Erythroblast (primary cell): ENCODE measurements around the gene NTNG2.

Source experiments
- DNase-seq, 2 experiments: peaks; one replicate each; lab custom pipeline; 2025; lab: John Stamatoyannopoulos, UW
- GATA1 ChIP-seq: IDR thresholded peaks from 2 replicates; pipeline ENCODE4 v1.6.1; 2011; ENCODE audit warnings: low read depth, mild to moderate bottlenecking, control low read depth, low read length, moderate library complexity
- POLR2A ChIP-seq: IDR thresholded peaks from 2 replicates; pipeline ENCODE4 v1.6.1; 2011; ENCODE audit warnings: mild to moderate bottlenecking, low read length

Gene NTNG2

DNA sequence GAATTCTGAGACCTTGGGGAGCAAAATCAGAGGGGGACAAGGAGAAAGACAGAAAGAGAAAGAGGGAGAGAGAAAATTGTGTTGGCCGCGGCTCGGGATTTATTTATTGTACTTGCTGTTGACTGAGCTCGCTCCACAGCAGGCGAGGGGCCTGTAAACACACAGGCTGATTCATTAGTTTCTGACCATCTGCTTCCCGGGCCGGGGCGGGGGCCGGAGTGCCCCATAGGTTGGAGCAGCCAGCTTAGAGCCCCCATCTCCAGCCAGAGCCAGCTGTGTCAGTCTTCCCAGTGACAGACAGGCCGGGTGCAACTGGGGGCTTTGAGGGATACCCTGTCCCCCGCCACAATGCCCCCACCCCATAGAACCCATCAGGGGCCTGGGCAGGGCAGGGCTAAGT, 30.9 kb downstream of the NTNG2 start:
- TF ChIP-seq POLR2A (no peak), GATA1 (no peak)
- no peak for DNase-seq

DNA sequence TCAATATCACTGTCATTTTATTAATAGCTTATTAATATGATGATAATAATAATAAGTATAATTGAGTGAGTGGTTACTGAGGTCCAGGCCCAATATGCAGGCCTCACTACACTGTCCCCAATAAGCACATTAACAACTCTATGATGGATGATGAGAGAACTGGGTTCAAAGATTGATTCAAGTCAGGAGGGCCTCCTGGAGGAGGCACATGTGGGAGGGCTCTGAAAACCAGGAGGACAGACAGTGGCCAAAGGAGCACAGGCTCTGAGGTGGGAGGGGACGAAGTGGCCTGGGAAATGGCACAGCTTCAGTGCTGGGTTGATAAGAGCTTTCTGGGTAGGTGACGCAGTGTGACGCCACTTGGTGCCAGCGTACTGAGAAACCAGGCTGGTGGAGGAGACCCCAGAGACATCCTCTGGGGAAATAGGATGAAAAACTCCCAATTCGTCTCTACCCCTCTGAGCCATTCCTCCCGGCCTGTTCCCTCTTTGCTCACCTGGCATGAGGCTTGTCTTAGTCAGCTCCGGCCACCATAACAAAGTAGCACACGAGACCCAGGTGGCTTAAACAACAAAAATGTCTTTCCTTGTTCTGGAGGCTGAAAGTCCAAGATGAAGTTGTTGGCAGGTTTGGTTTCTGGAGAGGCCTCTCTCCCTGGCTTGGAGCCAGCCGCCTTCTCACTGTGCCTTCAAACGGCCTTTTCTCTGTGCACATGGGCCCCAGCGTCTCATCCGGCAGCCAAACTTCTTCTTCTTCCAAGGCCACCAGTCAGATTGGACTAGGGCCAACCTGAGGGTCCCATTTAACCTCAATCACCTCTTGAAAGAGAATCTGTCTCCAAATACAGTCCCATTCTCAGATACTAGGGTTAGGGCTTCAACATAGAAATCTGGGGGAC, 31.6 kb downstream of the NTNG2 start:
- TF ChIP-seq POLR2A (no peak), GATA1 (no peak)
- DNase-seq = no peak

DNA sequence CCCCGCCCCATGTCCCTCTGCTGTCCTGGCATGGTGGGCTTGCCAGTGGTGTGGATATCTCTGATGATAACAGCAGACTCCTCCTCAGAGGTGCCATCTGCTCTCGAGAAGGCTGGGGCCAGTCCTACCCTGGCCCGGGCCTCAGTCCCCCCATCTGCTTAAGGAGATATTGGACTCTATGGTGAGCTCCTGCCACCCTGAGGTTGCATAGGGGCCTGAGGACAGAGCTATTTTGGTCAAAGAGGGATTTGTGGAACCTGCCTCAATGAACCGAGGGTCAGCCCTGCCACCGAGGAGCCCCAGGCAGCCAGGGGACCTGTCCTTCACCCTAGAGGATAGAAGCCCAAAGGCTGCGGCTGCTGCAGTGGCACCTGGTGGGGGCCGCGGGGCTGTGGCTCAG, 32.6 kb downstream of the NTNG2 start:
- no peak for DNase-seq
- TF ChIP-seq POLR2A (no peak), GATA1 (no peak)

DNA sequence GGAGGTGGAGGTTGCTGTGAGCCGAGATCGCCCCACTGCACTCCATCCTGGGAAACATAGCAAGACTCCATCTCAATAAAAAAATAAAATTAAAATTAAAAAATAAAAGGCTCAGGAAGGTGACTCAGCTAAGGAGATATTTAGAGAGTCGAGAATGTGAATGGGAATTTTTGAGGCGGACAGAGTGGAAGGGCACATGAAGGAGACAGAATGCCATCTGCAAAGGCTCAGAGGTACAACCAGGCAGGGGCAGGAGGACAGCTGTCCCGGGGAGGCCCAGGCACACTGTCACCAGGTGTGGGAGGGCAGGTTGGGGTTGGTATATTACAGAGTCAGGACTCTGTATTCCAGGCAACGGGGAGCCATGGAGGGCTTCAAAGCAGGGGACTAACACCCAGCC, 35.5 kb downstream of the NTNG2 start:
- no peak for TF ChIP-seq POLR2A
- no peak for TF ChIP-seq GATA1
- DNase-seq = no peak

DNA sequence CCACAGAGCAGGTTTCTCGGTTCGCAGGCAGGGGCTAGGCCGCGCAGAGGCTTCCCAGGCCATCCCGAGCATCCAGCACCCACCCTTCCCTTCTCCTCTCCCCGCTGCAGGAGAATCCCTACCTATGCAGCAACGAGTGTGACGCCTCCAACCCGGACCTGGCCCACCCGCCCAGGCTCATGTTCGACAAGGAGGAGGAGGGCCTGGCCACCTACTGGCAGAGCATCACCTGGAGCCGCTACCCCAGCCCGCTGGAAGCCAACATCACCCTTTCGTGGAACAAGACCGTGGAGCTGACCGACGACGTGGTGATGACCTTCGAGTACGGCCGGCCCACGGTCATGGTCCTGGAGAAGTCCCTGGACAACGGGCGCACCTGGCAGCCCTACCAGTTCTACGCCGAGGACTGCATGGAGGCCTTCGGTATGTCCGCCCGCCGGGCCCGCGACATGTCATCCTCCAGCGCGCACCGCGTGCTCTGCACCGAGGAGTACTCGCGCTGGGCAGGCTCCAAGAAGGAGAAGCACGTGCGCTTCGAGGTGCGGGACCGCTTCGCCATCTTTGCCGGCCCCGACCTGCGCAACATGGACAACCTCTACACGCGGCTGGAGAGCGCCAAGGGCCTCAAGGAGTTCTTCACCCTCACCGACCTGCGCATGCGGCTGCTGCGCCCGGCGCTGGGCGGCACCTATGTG, 36.1 kb downstream of the NTNG2 start:
- TF ChIP-seq GATA1 = no peak
- TF ChIP-seq POLR2A = no peak
- no peak for DNase-seq

DNA sequence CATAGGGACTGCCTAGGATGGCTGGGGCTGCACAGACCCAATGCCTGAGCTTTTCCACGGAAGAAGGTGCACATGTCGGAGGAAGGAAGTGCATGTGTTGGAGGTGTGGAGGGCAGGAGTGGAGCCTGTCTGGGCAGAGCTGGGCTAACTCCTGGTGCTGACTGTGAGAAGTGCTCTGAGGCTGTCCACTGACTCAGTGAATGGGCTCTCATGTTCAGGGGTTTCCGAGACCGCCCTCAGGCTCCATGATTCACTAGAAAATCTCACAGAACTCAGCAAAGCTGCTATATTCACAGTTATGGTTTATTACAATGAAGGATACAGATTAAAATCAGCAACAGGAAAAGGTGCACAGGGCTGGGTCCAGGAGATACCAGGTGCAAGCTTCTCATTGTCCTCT, 37.2 kb downstream of the NTNG2 start:
- DNase-seq = no peak
- TF ChIP-seq POLR2A (no peak), GATA1 (no peak)

DNA sequence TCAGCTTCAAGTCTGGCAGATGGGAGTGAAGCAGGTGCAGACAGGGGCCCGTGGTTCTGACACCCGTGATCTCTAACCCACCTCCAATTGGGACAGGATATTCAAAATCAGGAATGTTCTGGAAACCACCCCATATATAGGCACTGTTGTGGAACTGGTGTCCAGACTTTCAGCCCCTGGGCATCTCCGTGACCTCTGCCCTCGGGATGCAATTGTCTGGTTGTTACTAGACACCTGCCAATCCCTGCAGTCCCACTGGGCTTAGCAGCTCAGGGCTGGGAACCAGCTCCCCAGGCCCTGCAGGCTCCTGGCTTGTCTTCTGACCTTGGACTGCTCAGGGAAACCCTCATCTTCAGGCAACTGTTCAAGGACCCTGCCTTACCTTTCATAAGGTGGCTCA, 38.8 kb downstream of the NTNG2 start:
- TF ChIP-seq GATA1 (no peak), POLR2A (no peak)
- DNase-seq = no peak

DNA sequence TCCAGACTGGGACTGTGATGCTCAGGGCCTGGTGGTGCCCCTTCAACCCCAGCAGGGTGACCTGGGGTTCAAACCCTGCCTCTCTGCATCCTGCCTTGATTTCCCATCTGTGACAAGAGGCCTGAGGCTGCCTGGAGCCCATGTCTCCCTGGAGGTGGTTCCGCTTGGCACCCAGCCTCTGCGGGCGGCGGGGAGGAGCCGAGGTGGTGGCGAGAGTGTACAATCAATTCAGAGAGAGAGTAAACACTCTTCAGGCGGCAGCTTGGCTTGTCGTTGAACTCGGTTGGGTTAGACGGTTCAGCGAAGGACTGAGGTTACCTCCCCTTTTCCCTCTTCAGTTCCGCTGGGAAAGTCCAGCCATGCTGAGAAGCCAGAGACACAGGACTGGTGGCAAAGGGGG, 39.3 kb downstream of the NTNG2 start:
- TF ChIP-seq POLR2A (no peak), GATA1 (no peak)
- DNase-seq = no peak

DNA sequence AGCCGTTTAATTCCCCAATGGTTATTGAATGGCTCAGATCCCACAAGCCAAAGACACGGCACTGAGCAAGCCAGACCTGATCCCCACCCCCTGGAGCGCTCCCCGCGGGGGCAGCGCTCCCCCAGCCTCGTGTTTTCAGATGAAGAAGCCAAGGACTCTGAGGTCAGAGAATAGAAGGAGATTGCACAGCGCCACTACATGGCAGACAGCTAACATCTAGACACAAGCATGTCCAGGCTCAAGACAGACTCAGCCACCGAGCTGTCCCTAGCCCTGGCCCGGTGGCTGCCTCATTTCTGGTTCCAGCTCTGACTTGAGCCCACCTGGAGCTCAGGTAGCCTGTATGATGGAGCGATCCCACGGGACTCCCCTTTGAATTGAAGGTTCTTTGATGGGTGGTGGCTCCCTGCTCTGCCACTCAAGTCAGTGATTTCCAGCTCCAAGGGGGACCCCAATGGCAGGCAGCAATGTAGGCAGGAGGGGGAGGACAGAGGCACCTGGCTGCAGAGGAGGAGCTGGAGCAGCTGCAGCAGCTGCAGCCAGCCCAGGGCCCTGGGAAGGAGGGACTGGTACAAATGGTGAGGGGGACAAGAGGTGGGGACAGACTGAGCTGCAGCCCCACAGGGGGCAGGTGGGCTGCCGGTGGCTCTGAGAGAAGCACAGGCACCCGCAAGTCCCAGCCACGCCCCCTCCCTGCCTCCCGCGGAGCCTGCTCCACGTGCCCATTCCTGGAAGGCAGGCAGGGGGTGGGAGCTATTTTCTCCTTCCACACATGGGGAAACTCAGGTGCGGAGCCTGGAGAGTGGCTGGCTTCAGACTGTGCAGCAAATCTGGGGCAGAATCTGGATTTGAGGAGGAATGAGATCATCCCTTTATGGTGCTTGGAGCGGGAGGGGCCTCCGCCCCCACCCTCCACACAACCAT, 40.2 kb downstream of the NTNG2 start:
- TF ChIP-seq GATA1 = no peak
- no peak for DNase-seq

DNA sequence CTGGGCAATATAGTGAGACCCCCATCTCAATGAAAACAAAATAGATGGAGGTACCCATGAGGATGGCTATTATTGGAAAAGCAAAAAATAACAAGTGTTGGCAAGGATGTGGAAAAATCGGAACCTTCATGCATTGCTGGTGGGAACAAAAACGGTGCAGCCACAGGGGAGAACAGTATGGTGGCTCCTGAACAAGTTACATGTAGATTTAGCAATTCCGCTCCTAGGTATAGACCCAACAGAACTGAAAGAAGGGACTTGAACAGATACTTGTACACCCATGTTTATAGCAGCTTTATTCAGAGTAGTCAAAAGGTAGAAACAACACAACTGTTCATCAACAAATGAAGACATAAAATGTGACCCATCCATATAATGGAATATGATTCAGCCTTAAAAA, 43.0 kb downstream of the NTNG2 start:
- TF ChIP-seq GATA1 = no peak
- TF ChIP-seq POLR2A = no peak

DNA sequence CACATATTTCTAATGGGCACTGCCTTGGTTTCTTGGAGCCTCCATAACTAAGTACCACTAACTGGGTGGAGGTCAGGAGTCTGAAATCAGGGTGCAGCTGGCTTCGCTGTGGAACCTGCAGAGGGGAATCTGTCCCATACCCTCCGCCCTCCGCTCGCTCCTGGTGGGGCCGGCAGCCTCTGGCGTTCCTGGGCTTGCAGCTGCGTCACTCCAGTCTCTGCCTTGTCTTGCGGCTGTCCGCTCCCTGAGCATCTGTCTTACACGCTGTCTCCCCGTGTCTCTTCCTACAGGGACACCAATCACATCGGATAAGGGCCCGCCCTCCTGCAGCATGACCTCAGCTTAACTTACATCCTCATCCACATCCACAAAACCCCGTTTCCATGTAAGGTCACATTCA, 45.4 kb downstream of the NTNG2 start:
- DNase-seq = no peak

More for the DNA sequence above, 43.0 kb downstream of the NTNG2 start:
- no peak for DNase-seq

DNA sequence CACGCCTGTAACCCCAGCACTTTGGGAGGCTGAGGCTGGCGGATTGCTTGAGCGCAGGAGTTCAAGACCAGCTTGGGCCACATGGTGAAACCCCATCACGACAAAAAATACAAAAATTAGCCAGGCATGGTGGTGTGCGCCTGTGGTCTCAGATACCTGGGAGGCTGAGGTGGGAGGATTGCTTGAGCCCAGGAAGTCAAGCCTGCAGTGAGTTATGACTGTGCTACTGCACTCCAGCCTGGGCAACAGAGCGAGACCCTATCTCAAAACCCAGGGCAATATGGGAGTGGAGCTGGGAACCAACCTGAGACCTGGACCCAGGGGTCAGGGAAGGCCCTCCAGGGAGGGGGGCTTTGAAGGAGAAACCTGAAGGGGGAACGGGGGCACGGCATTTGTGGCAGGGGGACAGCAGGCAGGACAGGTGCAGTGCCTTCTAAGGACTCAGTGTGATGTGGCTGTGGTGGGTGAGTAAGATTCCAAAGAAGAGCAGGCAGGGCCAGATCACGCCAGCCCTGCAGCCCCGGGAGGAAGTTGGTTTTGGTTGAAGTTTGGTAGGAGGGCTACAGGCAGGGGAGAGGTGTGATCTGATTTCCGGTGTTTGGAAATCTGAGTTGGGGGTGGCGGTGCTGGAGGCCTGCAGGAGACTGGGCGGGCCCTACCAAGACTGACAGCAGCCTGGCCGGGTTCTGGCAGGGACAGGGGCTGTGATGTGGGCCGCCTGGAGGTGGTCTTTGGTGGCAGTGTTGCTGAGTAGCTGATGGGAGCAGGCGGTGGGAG, 46.2 kb downstream of the NTNG2 start:
- no peak for TF ChIP-seq POLR2A
- no peak for DNase-seq

More for the DNA sequence above, 45.4 kb downstream of the NTNG2 start:
- TF ChIP-seq POLR2A (no peak), GATA1 (no peak)

DNA sequence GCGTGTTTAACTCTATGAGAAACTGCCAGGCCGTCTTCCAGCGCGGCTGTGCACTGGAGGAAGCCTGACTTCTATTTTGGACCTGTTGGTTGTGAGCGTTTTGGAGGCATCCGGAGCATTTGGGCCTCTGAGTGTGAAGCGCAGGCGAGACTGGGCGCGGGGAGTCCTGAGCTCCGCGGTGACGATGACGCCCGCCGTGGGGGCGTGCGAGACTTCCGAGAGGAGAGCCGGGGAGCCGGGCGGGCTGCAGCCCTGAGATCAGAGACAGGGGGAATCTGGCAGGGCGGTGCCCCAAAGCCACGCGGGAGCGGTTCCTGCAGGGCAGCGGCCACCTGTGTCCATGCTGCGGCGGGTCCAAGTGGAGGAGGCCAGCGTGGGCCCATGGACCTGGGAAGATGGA, 47.4 kb downstream of the NTNG2 start:
- TF ChIP-seq POLR2A (no peak), GATA1 (no peak)
- DNase-seq = no peak

DNA sequence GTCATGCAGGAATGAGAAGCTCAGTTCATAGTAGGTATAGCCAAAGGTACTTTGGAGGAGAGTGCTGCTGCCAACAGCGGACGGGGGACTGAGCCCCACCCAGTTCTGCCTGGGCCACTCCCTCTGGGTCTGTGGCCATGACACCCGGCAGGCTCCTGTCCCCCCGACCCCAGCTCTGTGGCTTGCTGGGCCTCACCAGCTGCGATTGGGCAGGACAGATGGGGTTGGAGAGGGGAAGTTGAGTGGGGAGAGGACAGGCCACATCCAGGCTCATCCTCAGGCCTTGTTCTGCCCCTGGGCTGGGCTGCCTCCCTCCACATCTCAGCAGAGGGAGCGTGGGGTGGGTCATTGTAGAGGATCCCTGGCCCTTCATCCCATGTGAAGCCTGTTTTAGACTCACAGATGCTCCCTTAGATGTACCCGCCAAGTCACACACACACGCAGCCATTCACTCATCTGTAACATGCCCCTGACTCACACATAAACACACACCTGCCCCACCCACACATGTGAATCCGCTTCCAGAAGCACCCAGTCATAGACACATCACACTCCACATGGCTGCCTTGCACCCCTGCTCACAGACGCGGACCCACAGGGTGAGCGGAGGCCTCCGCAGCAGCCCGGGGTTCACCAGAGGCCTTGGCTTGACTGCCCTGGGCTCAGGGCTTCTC, 48.8 kb downstream of the NTNG2 start:
- no peak for DNase-seq
- TF ChIP-seq GATA1 (no peak), POLR2A (no peak)
